Fibroblast of villous mesenchyme (primary cell): ENCODE measurements around the gene FBXL16. TPM values are rescaled to one million over a fixed set of nuclear protein-coding genes. Genes with fewer than 3 reads are reported as not detected.

Source experiments
- DNase-seq: peaks from one replicate; pipeline ENCODE4 v3.0.0-alpha.2; 2010; ENCODE audit warnings: low read depth
- H3K4me3 ChIP-seq: 2 replicates; pipeline ENCODE4 v1.5.1; 2011; ENCODE audit warnings: low read depth, mild to moderate bottlenecking, low read length
- total RNA-seq: library from RNA; depleted of rRNA; stranded (reverse); fragments of >200 nt; gene quantifications from 2 replicates; pipeline ENCODE4 v1.2.3, GENCODE V29; 2012
- TF ChIP-seq, protein P1 (sequence below): IDR thresholded peaks from 2 replicates; pipeline ENCODE4 v1.5.1; 2012; ENCODE audit warnings: low read depth, mild to moderate bottlenecking, low read length; ENCODE audit not compliant: insufficient read depth

The FBXL16 gene
- total RNA-seq, 1 donor: under 0.01 TPM

DNA sequence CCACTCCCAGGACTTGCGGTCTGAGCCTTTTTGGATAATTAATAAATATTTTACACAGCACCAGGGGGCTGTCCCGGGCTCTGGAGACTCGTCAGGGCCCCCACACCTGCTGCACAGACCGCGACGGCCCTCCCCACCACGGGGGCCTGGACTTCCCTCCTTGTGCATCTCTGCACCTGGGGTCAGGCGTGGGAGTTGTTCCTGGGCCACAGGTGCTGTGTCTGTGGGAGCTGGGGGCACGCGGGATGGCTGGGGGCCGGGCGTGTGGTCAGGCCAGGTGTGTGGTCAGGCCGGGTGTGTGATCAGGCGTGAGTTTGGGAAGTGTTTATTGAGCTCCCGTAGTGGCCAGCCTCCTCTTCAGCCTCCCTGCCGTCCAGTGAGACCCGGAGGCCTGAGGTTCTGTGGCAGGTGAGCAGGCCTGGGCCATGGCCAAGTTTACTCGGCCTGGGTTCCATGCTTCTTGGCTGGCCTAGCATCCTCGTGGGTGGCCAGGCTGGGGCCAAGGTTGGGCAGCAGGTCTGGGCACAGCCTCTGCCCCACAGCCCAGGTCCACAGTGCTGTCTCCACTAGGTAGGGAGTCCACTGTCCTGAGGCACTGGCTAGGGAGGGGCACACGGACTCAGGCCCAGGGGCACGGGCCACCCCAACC lies 27.3 kb downstream of the FBXL16 start:
- TF ChIP-seq, protein P1, sequence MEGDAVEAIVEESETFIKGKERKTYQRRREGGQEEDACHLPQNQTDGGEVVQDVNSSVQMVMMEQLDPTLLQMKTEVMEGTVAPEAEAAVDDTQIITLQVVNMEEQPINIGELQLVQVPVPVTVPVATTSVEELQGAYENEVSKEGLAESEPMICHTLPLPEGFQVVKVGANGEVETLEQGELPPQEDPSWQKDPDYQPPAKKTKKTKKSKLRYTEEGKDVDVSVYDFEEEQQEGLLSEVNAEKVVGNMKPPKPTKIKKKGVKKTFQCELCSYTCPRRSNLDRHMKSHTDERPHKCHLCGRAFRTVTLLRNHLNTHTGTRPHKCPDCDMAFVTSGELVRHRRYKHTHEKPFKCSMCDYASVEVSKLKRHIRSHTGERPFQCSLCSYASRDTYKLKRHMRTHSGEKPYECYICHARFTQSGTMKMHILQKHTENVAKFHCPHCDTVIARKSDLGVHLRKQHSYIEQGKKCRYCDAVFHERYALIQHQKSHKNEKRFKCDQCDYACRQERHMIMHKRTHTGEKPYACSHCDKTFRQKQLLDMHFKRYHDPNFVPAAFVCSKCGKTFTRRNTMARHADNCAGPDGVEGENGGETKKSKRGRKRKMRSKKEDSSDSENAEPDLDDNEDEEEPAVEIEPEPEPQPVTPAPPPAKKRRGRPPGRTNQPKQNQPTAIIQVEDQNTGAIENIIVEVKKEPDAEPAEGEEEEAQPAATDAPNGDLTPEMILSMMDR: no peak
- peak overlapping the region; percentile 67 for H3K4me3 ChIP-seq
- no peak for DNase-seq

DNA sequence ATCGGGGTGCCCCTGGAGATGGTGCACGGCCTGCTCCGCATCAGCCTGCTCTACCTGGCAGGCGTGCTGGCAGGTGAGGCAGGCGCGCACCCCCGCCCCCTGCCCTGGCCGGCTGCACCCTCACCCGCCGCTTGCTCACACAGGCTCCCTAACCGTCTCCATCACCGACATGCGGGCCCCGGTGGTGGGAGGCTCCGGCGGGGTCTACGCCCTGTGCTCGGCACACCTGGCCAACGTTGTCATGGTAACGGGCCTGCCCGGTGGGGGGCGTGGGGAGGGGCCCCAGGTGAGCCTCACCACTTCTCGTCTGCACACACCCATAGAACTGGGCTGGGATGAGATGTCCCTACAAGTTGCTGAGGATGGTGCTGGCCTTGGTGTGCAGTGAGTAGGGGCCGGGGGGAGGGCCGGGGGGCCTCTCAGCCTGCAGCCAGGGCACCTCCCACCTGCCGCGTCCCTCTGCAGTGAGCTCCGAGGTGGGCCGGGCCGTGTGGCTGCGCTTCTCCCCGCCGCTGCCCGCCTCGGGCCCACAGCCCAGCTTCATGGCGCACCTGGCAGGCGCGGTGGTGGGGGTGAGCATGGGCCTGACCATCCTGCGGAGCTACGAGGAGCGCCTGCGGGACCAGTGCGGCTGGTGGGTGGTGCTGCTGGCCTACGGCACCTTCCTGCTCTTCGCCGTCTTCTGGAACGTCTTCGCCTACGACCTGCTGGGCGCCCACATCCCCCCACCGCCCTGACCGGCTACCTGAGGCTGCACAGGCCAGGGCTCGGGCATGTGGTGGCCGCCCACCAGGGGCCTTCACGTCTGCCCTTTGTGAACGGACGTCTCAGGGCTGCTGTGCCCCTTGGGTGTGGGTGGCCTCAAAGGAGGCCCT lies 28.0 kb downstream of the FBXL16 start:
- TF ChIP-seq, protein P1: no peak
- H3K4me3 ChIP-seq: no peak overlapping the region
- DNase-seq: no peak

DNA sequence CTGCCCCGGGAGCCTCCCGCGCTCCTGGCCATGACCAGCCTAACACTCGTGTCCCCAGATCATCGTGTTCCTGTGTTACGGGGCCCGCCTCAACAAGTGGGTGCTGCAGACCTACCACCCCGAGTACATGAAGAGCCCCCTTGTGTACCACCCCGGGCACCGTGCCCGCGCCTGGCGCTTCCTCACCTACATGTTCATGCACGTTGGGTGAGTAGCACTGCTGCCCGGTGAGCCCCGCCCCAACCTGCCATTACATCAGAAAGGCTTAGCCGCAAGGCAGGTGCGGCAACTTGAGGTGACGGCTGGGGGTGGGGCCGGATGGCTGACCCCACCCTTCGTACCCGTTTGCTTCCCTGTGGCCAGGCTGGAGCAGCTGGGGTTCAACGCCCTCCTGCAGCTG lies 28.7 kb downstream of the FBXL16 start:
- TF ChIP-seq, protein P1: no peak

DNA sequence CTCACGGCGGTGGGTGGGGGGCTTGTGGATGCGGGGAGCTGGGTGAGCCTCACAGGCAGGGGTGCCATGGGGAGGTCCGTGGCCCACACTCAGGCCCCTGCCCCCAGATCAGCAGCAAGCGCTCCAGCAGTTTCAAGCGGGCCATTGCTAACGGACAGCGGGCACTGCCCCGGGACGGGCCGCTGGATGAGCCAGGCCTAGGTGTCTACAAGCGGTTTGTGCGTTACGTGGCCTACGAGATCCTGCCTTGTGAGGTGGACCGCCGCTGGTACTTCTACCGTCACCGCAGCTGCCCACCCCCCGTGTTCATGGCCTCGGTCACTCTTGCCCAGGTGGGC lies 29.1 kb downstream of the FBXL16 start:
- no peak for DNase-seq
- no peak overlapping the region for H3K4me3 ChIP-seq
- TF ChIP-seq, protein P1: no peak

More for the DNA sequence above, 28.7 kb downstream of the FBXL16 start:
- no peak overlapping the region for H3K4me3 ChIP-seq
- DNase-seq: no peak

DNA sequence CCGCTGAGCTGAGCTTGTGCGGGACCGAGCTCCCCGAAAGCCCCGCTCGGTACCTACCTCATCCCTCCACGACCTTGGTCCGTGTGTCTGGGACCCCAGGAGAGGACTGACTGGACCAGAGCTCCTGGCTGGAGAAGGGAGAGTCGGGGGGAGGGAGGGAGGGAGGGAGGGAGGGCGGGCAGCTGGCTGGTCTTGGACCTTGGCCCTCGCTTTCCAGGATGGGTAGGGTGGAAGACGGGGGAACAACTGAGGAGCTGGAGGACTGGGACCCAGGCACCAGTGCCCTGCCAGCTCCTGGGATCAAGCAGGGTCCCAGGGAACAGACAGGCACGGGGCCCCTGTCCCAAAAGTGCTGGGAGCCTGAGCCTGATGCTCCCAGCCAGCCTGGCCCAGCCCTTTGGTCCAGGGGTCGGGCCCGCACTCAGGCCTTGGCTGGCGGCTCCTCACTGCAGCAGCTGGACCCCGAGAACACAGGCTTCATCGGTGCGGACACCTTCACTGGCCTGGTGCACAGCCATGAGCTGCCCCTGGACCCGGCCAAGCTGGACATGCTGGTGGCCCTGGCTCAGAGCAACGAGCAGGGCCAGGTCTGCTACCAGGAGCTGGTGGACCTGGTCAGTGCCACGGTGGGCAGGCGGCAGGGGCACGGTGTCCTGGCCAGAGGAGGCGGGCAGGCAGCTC lies 29.6 kb downstream of the FBXL16 start:
- TF ChIP-seq, protein P1: no peak
- no peak for DNase-seq
- H3K4me3 ChIP-seq: peak overlapping the region; percentile 52

DNA sequence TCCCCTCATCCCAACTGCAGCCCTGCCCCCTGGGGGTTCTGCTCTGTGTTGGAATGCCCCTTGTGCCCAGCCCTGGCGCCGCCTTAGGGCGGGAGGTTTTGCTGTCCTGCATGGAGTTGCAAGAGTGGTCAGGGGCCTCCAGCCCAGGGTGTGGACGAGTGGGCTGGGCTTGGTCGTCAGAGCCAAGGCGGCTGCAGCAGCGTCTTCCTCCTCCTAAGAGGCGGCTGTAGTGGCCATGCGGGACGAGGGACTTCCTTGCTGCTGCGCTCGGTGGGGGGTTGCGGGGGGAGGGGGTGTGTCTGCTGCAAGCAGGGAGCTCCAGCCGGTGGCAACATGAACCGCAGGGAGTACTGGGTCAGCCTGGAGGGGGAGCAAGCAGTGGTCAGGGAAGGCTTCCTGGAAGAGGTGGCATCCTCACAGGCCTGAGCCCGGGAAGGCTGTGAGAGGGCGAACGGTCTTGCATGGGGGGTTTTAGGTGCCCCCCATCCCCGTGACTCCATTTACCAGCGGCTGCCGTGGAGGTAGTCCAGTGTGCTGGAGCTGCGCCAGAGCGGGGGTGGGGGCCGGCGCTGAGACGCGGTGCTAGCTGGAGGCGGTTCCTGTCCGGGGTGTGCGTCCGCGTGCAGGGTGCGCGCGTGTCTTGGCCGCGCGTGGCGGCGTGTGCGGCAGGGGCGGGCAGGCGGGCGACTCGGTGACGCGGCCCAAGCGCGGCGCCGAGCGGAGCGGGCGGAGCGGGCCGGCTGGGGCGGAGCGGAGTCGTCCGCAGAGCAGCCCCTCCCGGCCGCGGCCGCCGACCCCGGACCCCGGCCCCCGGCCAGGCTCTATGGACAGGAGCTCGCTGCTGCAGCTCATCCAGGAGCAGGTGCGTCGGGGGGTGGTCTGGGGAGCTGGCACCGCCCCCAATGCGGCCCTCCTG lies 30.4 kb downstream of the FBXL16 start, which contains the start of gene RHBDL1:
TSS of gene RHBDL1 (plus strand) at position 704 of the 916 bp plus-strand sequence. CDS start at position 824, 120 bp downstream.
- H3K4me3 ChIP-seq: peak within 1 kb of the TSS; percentile 52
- peak; percentile 42 for DNase-seq
- TF ChIP-seq, protein P1: no peak
